ENCODE results near the gene RTN1. TPM values are rescaled to one million over a fixed set of nuclear protein-coding genes. Genes with fewer than 3 reads are reported as not detected.

RTN1 gene
- total and polyA plus RNA-seq, 2 of the 8 experiments (the other 6 are each of a cell fraction or from before 2014, with no cell fraction given) = 2.8 to 4.9 TPM

- TF ChIP-seq CHD7 (IDR thresholded peaks at IDR 0.05; ENCODE audit: insufficient replicate concordance, low read length) (no peak), RFX5 (IDR thresholded peaks at IDR 0.05; ENCODE audit: borderline replicate concordance, low read depth, low read length) (no peak)
These were observed 237.1 kb downstream of the RTN1 start (continued) for GRCh38 chr14:59633486-59633885.

Data from H1 (cell line).